HL-60 (cell line): Measurements from ENCODE around the gene SLC35D1.

Experiments used
- DNase-seq, 2 experiments: peaks; one replicate each; pipeline ENCODE4 v3.0.0-alpha.2; 2010 to 2020; ENCODE audit warnings: low read depth in 1 of 2, low spot score in 1 of 2
- H3K27ac ChIP-seq: fragments of 250-450 bp; sonication (Bioruptor Pico); replicated peaks from 2 replicates; pipeline ENCODE4 v1.5.1; 2020; ENCODE audit warnings: mild to moderate bottlenecking, moderate library complexity
- H3K27me3 ChIP-seq: fragments of 250-450 bp; sonication (Bioruptor Pico); 2 replicates; pipeline ENCODE4 v1.5.1; 2021; ENCODE audit warnings: mild to moderate bottlenecking, moderate library complexity; ENCODE audit not compliant: insufficient read depth, poor library complexity, severe bottlenecking
- H3K4me3 ChIP-seq: replicated peaks from 2 replicates; pipeline ENCODE4 v1.5.1; 2011; ENCODE audit warnings: mild to moderate bottlenecking, control low read depth, low read length; ENCODE audit not compliant: insufficient read depth
- CTCF ChIP-seq: IDR thresholded peaks from one replicate; pipeline ENCODE4 v1.5.1; 2011; ENCODE audit warnings: low read length, control low read depth, inconsistent platforms; ENCODE audit not compliant: insufficient read depth
- GABPA ChIP-seq: IDR thresholded peaks from 2 replicates; pipeline ENCODE4 v1.6.1; 2012; ENCODE audit warnings: low read depth
- POLR2AphosphoS5 ChIP-seq: IDR thresholded peaks from 2 replicates; pipeline ENCODE4 v1.6.1; 2012; ENCODE audit warnings: low read depth
- REST ChIP-seq: IDR thresholded peaks from 2 replicates; pipeline ENCODE4 v1.6.1; 2012; ENCODE audit warnings: low read depth; ENCODE audit not compliant: insufficient replicate concordance
- SPI1 ChIP-seq: IDR thresholded peaks from 2 replicates; pipeline ENCODE4 v1.6.1; 2012; ENCODE audit warnings: low read depth, mild to moderate bottlenecking, borderline replicate concordance

Gene SLC35D1

GRCh38 chr1:67052741-67053534, 1.0 kb downstream of the SLC35D1 start:
- H3K27me3 ChIP-seq, result no peaks in the 10 kb centered on the region
- H3K27ac ChIP-seq, result peak overlapping the region; percentile 63
- peak overlapping the region; percentile 79 for H3K4me3 ChIP-seq
- DNase-seq, result peak in 1 of 2 experiments; percentile 25
- no peak for TF ChIP-seq CTCF
- TF ChIP-seq GABPA, result no peak
- TF ChIP-seq POLR2AphosphoS5, result no peak; the same call in 1 of the 2 replicates
- TF ChIP-seq SPI1, result no peak
- no peak for TF ChIP-seq REST

- no peaks in the 10 kb centered on the region for H3K27me3 ChIP-seq
- H3K27ac ChIP-seq, result no peak overlapping the region
- H3K4me3 ChIP-seq, result no peak overlapping the region
- TF ChIP-seq GABPA (no peak), SPI1 (no peak), POLR2AphosphoS5 (no peak), CTCF (no peak), REST (no peak)
- DNase-seq, result no peak
Measured at GRCh38 chr1:67051196-67051595, 2.8 kb downstream of the SLC35D1 start.

GRCh38 chr1:67044631-67045270, 9.2 kb downstream of the SLC35D1 start:
- no peak for DNase-seq
- Histone ChIP-seq H3K4me3 (no peak overlapping the region), H3K27me3 (no peaks in the 10 kb centered on the region), H3K27ac (no peak overlapping the region)
- TF ChIP-seq GABPA (no peak), REST (no peak), POLR2AphosphoS5 (no peak), CTCF (no peak), SPI1 (no peak)
